ENCODE results near the gene UST.

UST gene

GRCh38 chr6:148727104-148727503 lies 19.7 kb upstream of the UST start:
- no peaks in the 10 kb centered on the region for H4K20me1 ChIP-seq (ENCODE audit: insufficient read depth, low read length, poor library complexity, severe bottlenecking)
- H3K9me2 ChIP-seq (replicated peaks; ENCODE audit: low read depth, low read length), result no peaks in the 10 kb centered on the region
- peaks cover 5% of the 10 kb centered on the region for H3K9me3 ChIP-seq (ENCODE audit: insufficient read depth, low read depth, low read length)
- no peak overlapping the region for H3K9ac ChIP-seq (ENCODE audit: low read depth, low read length, poor library complexity, severe bottlenecking)
- H3K79me2 ChIP-seq (ENCODE audit: insufficient read depth, low read length), result no peaks in the 10 kb centered on the region
- H3K27me3 ChIP-seq (ENCODE audit: insufficient read depth, low read length, poor library complexity, severe bottlenecking), result no peaks in the 10 kb centered on the region
- no peaks in the 10 kb centered on the region for H3K36me3 ChIP-seq (ENCODE audit: insufficient read depth, low read length)
- H3K4me1 ChIP-seq (ENCODE audit: insufficient read depth, low read length, poor library complexity, severe bottlenecking), result no peaks in the 10 kb centered on the region
- H3K4me2 ChIP-seq (ENCODE audit: low read depth, low read length, poor library complexity, severe bottlenecking), result no peak overlapping the region
- H3F3A ChIP-seq (ENCODE audit: low read depth), result no peaks in the 10 kb centered on the region
- H2AFZ ChIP-seq (ENCODE audit: low read length), result no peak overlapping the region
- TF ChIP-seq CTCF (conservative IDR thresholded peaks at IDR 0.05; ENCODE audit: low read length), result no peak
- no peak for TF ChIP-seq EZH2phosphoT487 (IDR thresholded peaks at IDR 0.05; ENCODE audit: borderline replicate concordance)
- no peak overlapping the region for H3K4me3 ChIP-seq (ENCODE audit: low read length, poor library complexity, severe bottlenecking)

DNA sequence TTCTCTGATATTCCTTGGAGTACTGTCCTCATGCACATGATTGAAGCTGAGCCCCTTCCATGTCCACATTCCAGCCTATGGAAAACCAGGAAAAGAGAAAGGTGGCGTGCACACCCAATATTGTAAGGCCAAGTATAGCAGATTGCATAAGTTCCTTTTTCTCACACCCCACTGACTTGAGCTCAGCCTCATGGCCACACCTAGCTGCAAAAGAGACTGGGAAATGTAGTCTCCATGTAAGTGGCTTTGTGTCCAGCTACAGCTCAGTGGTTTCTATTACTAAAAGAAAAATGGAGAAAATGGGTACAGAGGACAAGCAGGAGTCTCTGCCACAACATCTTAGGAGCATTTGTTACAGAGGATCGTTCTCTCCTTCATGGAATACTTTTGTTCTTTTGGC lies 10.8 kb upstream of the UST start:
- no peaks in the 10 kb centered on the region for H3K4me1 ChIP-seq (ENCODE audit: insufficient read depth, low read length, poor library complexity, severe bottlenecking)
- H3K4me2 ChIP-seq (ENCODE audit: low read depth, low read length, poor library complexity, severe bottlenecking), result no peak overlapping the region

DNA sequence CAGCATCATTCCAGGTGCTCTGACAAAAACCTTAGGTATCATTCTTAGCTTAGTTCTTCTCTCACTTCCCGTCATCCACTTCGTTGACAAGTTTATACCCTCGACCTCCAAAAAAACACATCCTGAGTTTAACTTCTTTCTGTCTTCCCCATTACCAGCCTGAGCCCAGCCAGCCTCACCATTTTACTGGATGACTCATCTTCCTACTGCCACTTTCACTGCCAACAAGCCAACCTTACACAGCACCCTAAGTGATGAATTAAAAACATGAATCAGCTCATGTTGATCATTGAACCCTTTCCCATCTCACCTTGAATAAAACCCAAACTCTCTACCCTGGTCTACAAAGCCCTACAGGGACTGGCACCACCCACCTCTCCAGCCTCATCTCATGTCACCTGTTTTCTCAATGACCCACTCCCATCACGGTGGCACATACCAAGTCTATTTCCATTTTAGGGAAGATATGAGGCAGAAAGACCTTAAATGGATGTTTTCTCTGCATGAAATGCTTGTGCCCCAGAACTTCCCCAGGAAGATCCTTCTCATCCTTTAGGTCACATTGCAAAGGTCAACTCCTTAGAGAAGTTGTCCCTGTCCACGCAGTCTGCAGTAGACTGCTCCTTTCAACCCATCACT lies 9.9 kb upstream of the UST start:
- Histone ChIP-seq H3F3A (ENCODE audit: low read depth) (no peaks in the 10 kb centered on the region), H3K9me2 (replicated peaks; ENCODE audit: low read depth, low read length) (no peaks in the 10 kb centered on the region), H3K9ac (ENCODE audit: low read depth, low read length, poor library complexity, severe bottlenecking) (no peak overlapping the region), H3K4me2 (ENCODE audit: low read depth, low read length, poor library complexity, severe bottlenecking) (no peak overlapping the region), H4K20me1 (ENCODE audit: insufficient read depth, low read length, poor library complexity, severe bottlenecking) (no peaks in the 10 kb centered on the region), H2AFZ (ENCODE audit: low read length) (no peak overlapping the region), H3K36me3 (ENCODE audit: insufficient read depth, low read length) (no peaks in the 10 kb centered on the region), H3K9me3 (ENCODE audit: insufficient read depth, low read depth, low read length) (no peaks in the 10 kb centered on the region), H3K4me1 (ENCODE audit: insufficient read depth, low read length, poor library complexity, severe bottlenecking) (no peaks in the 10 kb centered on the region), H3K27me3 (ENCODE audit: insufficient read depth, low read length, poor library complexity, severe bottlenecking) (no peaks in the 10 kb centered on the region), H3K79me2 (ENCODE audit: insufficient read depth, low read length) (no peaks in the 10 kb centered on the region), H3K4me3 (ENCODE audit: low read length, poor library complexity, severe bottlenecking) (no peak overlapping the region)
- TF ChIP-seq CTCF (conservative IDR thresholded peaks at IDR 0.05; ENCODE audit: low read length), result no peak
- no peak for TF ChIP-seq EZH2phosphoT487 (IDR thresholded peaks at IDR 0.05; ENCODE audit: borderline replicate concordance)

More for the DNA sequence above, 10.8 kb upstream of the UST start:
- Histone ChIP-seq H3K9ac (ENCODE audit: low read depth, low read length, poor library complexity, severe bottlenecking) (no peak overlapping the region), H2AFZ (ENCODE audit: low read length) (0 out of 2 replicates have a peak overlapping the region, but pooled peaks have one; percentile 20), H3K9me3 (ENCODE audit: insufficient read depth, low read depth, low read length) (no peaks in the 10 kb centered on the region), H3F3A (ENCODE audit: low read depth) (no peaks in the 10 kb centered on the region), H3K4me3 (ENCODE audit: low read length, poor library complexity, severe bottlenecking) (no peak overlapping the region), H3K36me3 (ENCODE audit: insufficient read depth, low read length) (no peaks in the 10 kb centered on the region), H4K20me1 (ENCODE audit: insufficient read depth, low read length, poor library complexity, severe bottlenecking) (no peaks in the 10 kb centered on the region), H3K79me2 (ENCODE audit: insufficient read depth, low read length) (no peaks in the 10 kb centered on the region), H3K9me2 (replicated peaks; ENCODE audit: low read depth, low read length) (no peaks in the 10 kb centered on the region), H3K27me3 (ENCODE audit: insufficient read depth, low read length, poor library complexity, severe bottlenecking) (no peaks in the 10 kb centered on the region)
- TF ChIP-seq EZH2phosphoT487 (IDR thresholded peaks at IDR 0.05; ENCODE audit: borderline replicate concordance) (no peak), CTCF (conservative IDR thresholded peaks at IDR 0.05; ENCODE audit: low read length) (no peak)

Data from Loucy (cell line).